A673 (cell line): ENCODE results near the gene COX18. TPM values are rescaled to one million over a fixed set of nuclear protein-coding genes. Genes with fewer than 3 reads are reported as not detected.

Experiments used
- BruUV-seq: library from RNA; stranded (reverse); fragments of 400-500 nt; replicated peaks from 2 replicates; lab custom pipeline; 2021; lab: Mats Ljungman, UMichigan
- CTCF ChIA-PET: fragments of 300-600 bp; sonication (Branson Sonifier 250); formaldehyde crosslinking; loops from one replicate; lab custom pipeline; 2022; ENCODE audit warnings: antibody characterized with exemption; lab: Charles Lee
- POLR2A ChIA-PET: fragments of 300-600 bp; sonication (Branson Sonifier 250); formaldehyde crosslinking; loops from one replicate; lab custom pipeline; 2022; ENCODE audit warnings: antibody characterized with exemption; ENCODE audit not compliant: low non-redundant PET; lab: Charles Lee
- DNase-seq: peaks from one replicate; pipeline ENCODE4 v3.0.0-alpha.2; 2015; ENCODE audit warnings: low spot score
- H3K27ac ChIP-seq: fragments of 200-600 bp; sonication (generic); 2 replicates; pipeline ENCODE4 v1.5.1; 2016; ENCODE audit warnings: mixed run types, low read depth, mild to moderate bottlenecking, mixed read lengths, antibody characterized with exemption, low read length; ENCODE audit not compliant: poor library complexity, severe bottlenecking
- H3K27me3 ChIP-seq: fragments of 200-600 bp; sonication (generic); replicated peaks from 2 replicates; pipeline ENCODE4 v1.6.1; 2017; ENCODE audit warnings: mixed run types, low read depth, mild to moderate bottlenecking, mixed read lengths, antibody characterized with exemption, low read length; ENCODE audit not compliant: insufficient read depth, poor library complexity
- H3K36me3 ChIP-seq: fragments of 200-600 bp; sonication (generic); 2 replicates; pipeline ENCODE4 v1.6.1; 2016; ENCODE audit warnings: mixed run types, mild to moderate bottlenecking, mixed read lengths, antibody characterized with exemption, low read length; ENCODE audit not compliant: insufficient read depth, poor library complexity, severe bottlenecking
- H3K4me1 ChIP-seq: fragments of 200-600 bp; sonication (generic); 2 replicates; pipeline ENCODE4 v1.6.1; 2017; ENCODE audit warnings: mixed run types, mild to moderate bottlenecking, mixed read lengths, antibody characterized with exemption, low read length; ENCODE audit not compliant: insufficient read depth, poor library complexity, severe bottlenecking
- H3K4me3 ChIP-seq: fragments of 200-600 bp; sonication (generic); 2 replicates; pipeline ENCODE4 v1.5.1; 2016; ENCODE audit warnings: low read depth, mixed run types, mild to moderate bottlenecking, mixed read lengths, low read length; ENCODE audit not compliant: poor library complexity, severe bottlenecking
- H3K9me3 ChIP-seq: fragments of 200-600 bp; sonication (generic); 2 replicates; pipeline ENCODE4 v1.6.1; 2016; ENCODE audit warnings: mixed run types, low read depth, mild to moderate bottlenecking, mixed read lengths, antibody characterized with exemption, low read length; ENCODE audit not compliant: poor library complexity, severe bottlenecking
- CTCF ChIP-seq: fragments of 300-800, 200-600 bp; sonication (generic); conservative IDR thresholded peaks from 2 replicates; pipeline ENCODE4 v1.5.1; 2017; ENCODE audit warnings: low read depth, mild to moderate bottlenecking, antibody characterized with exemption, low read length, moderate library complexity, mixed read lengths
- EZH2 ChIP-seq: fragments of 200-600 bp; sonication (generic); IDR thresholded peaks from 2 replicates; pipeline ENCODE4 v1.6.1; 2017; ENCODE audit warnings: borderline replicate concordance, low read depth, mild to moderate bottlenecking, mixed read lengths, antibody characterized with exemption, low read length; ENCODE audit not compliant: poor library complexity, severe bottlenecking
- intact Hi-C: fragments of 100-400 bp; cut with micrococcal nuclease; formaldehyde crosslinking; loops from one replicate; pipeline ENCODE4 v1.10.0; 2022; ENCODE audit not compliant: unreplicated experiment
- total RNA-seq: library from RNA; stranded (reverse); gene quantifications from 2 replicates; pipeline ENCODE4 v1.2.3, GENCODE V29; 2021

The COX18 gene
- total RNA-seq, 1 experiment from 2014 or later: 11.1 TPM

- Histone ChIP-seq H3K4me1 (no peaks in the 10 kb centered on the region), H3K27me3 (no peaks in the 10 kb centered on the region), H3K9me3 (no peaks in the 10 kb centered on the region), H3K4me3 (no peak overlapping the region), H3K27ac (no peak overlapping the region), H3K36me3 (peaks cover 8% of the 10 kb centered on the region)
- DNase-seq: no peak
- intact Hi-C loops: no loop called here
- ChIA-PET CTCF (no interaction called here), POLR2A (no interaction called here)
- TF ChIP-seq CTCF (no peak), EZH2 (no peak)
- BruUV-seq: no TSS peak
These were observed 34.4 kb upstream of the COX18 start for GRCh38 chr4:73103799-73104503.

- intact Hi-C loops: no loop called here
- Histone ChIP-seq H3K27me3 (no peaks in the 10 kb centered on the region), H3K9me3 (no peaks in the 10 kb centered on the region), H3K4me1 (no peaks in the 10 kb centered on the region), H3K27ac (no peak overlapping the region), H3K36me3 (peaks cover 17% of the 10 kb centered on the region), H3K4me3 (no peak overlapping the region)
- ChIA-PET POLR2A (no interaction called here), CTCF (no interaction called here)
- DNase-seq: no peak
- TF ChIP-seq EZH2: no peak
- no peak for TF ChIP-seq CTCF
- BruUV-seq: no TSS peak
These were observed 29.6 kb upstream of the COX18 start for GRCh38 chr4:73099143-73099542.

GRCh38 chr4:73098713-73099112 lies 29.2 kb upstream of the COX18 start:
- Histone ChIP-seq H3K9me3 (no peaks in the 10 kb centered on the region), H3K4me1 (no peaks in the 10 kb centered on the region), H3K27ac (no peak overlapping the region), H3K27me3 (no peaks in the 10 kb centered on the region), H3K4me3 (no peak overlapping the region), H3K36me3 (peaks cover 17% of the 10 kb centered on the region)
- ChIA-PET POLR2A (no interaction called here), CTCF (no interaction called here)
- no peak for TF ChIP-seq CTCF
- no peak for TF ChIP-seq EZH2
- DNase-seq: no peak
- intact Hi-C loops: no loop called here
- no TSS peak for BruUV-seq
